GM19463 (cell line): ENCODE data around the gene POLN.
A peak's percentile ranks its signal among the peaks of the same experiment; 100 is the strongest.

Experiments
- ATAC-seq: cut with Tn5 transposase; IDR thresholded peaks from one replicate; pipeline ENCODE4 v1.9.1; 2021; ENCODE audit warnings: mild to moderate bottlenecking, moderate library complexity; ENCODE audit not compliant: unreplicated experiment

Gene POLN

GRCh38 chr4:2241410-2242353 lies at the start of gene POLN, which contains the start of gene HAUS3:
Gene POLN, minus strand, starts transcription at chr4:2242121. Its CDS starts 12,890 bp downstream, at chr4:2229231.
Gene HAUS3, minus strand, starts transcription at chr4:2242121. Its CDS starts 1,175 bp downstream, at chr4:2240946.
- ATAC-seq, result peak; percentile 89

- no peak for ATAC-seq
Observed at GRCh38 chr4:2290974-2291704, 49.2 kb upstream of the POLN start.

GRCh38 chr4:2290488-2290887 lies 48.6 kb upstream of the POLN start:
- ATAC-seq, result no peak

GRCh38 chr4:2289955-2290333 lies 48.0 kb upstream of the POLN start:
- no peak for ATAC-seq

- ATAC-seq, result no peak
Observed at GRCh38 chr4:2289311-2289954, 47.5 kb upstream of the POLN start.

GRCh38 chr4:2288051-2288541 lies 46.2 kb upstream of the POLN start:
- no peak for ATAC-seq

GRCh38 chr4:2287594-2287915 lies 45.6 kb upstream of the POLN start:
- ATAC-seq, result no peak

GRCh38 chr4:2286904-2287593 lies 45.1 kb upstream of the POLN start:
- no peak for ATAC-seq

- ATAC-seq, result no peak
Observed at GRCh38 chr4:2285613-2286381, 43.9 kb upstream of the POLN start.

- no peak for ATAC-seq
Observed at GRCh38 chr4:2284934-2285612, 43.2 kb upstream of the POLN start.

GRCh38 chr4:2284161-2284933 lies 42.4 kb upstream of the POLN start:
- no peak for ATAC-seq

- ATAC-seq, result no peak
Observed at GRCh38 chr4:2283199-2283711, 41.3 kb upstream of the POLN start.

GRCh38 chr4:2281575-2282343 lies 39.8 kb upstream of the POLN start:
- peak; percentile 91 for ATAC-seq

- no peak for ATAC-seq
Observed at GRCh38 chr4:2280531-2281300, 38.8 kb upstream of the POLN start.

GRCh38 chr4:2277956-2278355 lies 36.0 kb upstream of the POLN start:
- no peak for ATAC-seq

- no peak for ATAC-seq
Observed at GRCh38 chr4:2276581-2277325, 34.8 kb upstream of the POLN start.
